Measurements from ENCODE around the gene IFT20.

DNA sequence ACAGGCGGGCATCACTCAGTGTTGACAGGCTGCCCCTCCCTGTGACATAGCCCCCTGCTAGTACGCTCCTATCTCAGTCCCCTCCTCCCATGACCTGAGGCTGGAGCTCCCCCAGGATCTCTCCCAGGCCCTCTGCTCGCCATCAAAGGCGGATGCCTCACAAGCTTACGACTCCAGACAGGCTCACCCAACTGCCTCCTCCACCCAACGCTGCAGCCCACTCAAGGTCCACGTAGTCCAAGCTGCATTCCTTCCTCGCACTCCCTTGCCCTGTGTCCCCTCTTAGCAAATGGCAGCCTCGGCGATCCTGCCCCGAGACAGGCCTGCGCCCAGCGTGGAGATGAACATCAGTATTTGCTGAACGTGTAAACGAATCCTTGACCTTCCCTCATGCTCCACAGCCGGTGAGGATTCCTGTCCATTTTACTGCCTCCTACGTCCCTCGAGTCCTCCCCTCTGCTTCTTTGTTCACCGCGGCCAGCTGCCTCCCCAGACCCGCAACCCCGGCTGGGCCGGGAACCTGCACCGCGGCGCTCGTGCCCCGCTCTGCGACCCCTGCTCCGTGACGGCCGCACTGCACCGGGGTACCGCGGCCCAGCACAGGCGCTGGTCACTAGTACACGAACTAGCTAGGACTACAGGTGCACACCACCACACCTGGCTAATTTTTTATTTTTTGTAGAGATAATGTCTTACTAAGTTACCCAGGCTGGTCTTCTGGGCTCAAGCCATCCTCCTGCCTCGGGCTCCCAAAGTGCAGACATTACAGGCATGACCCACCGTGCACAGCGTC, 17.1 kb downstream of the IFT20 start:
- TF ChIP-seq, protein P1, sequence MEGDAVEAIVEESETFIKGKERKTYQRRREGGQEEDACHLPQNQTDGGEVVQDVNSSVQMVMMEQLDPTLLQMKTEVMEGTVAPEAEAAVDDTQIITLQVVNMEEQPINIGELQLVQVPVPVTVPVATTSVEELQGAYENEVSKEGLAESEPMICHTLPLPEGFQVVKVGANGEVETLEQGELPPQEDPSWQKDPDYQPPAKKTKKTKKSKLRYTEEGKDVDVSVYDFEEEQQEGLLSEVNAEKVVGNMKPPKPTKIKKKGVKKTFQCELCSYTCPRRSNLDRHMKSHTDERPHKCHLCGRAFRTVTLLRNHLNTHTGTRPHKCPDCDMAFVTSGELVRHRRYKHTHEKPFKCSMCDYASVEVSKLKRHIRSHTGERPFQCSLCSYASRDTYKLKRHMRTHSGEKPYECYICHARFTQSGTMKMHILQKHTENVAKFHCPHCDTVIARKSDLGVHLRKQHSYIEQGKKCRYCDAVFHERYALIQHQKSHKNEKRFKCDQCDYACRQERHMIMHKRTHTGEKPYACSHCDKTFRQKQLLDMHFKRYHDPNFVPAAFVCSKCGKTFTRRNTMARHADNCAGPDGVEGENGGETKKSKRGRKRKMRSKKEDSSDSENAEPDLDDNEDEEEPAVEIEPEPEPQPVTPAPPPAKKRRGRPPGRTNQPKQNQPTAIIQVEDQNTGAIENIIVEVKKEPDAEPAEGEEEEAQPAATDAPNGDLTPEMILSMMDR (optimal IDR thresholded peaks at IDR 0.05 in 1 of 3, IDR thresholded peaks at IDR 0.05 in 1 of 3, conservative IDR thresholded peaks at IDR 0.05 in 1 of 3; ENCODE audit: extremely low read depth in 1 of 3, insufficient read depth in 2 of 3, low read length in 3 of 3), result no peak
- no peak for TF ChIP-seq EZH2 (IDR thresholded peaks at IDR 0.05; ENCODE audit: low read length)

Data from keratinocyte (primary cell).